GDM1 (cell line): Measurements from ENCODE around the gene ISX.

Source experiments
- DNase-seq: peaks from one replicate; lab custom pipeline; 2025; lab: John Stamatoyannopoulos, UW

Gene ISX

DNA sequence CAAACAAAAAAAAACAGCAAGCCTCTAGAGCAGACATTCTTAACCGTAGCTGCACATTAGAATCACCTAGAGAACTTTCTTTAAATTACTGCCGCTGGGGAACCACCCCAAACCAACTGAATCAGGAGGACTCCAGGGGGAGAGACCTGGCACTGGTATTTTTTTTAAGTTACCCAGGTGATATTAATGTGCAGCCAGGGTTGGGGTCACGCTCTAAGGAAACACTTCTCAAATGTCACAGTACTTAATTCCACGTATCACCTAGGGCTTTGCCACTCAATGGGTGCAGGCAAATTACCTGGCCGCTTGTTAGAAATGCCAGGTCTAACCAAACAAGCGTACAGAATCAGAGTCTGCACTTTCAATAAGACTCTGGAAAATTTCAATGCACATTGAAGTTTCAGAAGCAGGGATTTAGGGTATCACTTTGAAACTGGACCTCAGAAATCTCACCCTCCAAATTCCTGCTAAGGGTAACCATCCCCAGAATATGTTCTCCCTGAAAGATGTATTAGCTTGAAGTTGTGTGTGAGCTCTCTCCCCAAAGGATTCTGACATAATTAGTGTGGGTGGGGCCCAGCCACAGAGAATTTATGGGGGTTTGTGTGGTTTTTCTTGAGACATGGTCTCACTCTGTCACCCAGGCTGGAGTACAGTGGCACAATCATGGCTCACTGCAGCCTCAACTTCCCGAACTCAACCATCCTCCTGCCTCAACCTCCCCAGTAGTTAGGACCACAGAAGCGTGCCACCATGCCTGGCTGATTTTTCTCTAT, 12.7 kb upstream of the ISX start:
- no peak for DNase-seq

DNA sequence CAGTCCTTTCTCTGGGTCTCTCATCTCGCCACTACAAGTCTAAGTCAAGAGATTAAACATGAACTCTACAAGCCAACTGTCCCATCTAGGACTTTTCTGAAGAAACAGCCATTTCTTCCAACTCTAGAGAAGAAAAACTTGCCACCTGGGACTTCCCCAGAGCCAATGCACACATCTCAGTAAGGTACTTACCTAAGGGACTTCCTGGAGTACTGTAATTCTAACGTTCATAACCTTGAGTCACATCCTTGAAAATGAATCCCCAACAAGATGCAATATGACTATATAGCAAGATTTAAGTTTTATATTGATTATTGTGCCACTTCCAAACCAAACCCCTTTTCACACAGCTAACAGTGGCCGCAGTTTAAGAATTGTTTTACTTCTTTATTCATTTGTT, 11.9 kb upstream of the ISX start:
- DNase-seq = no peak

DNA sequence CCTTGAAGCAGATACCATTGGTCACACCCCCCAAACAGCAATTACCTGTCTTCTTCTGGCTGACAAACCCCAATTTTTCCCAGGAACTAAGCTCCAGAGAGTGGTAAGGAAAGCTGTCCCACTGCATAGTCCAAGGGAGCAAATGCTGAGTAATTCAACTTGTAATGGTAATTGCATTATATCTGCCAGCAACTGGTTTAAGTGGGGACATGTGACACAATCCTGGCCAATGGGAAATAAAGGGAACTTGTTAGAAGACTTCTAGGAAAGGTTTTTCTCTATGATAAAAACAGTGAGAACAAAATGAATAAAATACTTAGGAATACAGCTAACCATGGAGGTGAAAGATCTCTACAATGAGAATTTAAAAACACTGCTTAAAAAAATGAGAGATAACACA, 9.5 kb upstream of the ISX start:
- no peak for DNase-seq

DNA sequence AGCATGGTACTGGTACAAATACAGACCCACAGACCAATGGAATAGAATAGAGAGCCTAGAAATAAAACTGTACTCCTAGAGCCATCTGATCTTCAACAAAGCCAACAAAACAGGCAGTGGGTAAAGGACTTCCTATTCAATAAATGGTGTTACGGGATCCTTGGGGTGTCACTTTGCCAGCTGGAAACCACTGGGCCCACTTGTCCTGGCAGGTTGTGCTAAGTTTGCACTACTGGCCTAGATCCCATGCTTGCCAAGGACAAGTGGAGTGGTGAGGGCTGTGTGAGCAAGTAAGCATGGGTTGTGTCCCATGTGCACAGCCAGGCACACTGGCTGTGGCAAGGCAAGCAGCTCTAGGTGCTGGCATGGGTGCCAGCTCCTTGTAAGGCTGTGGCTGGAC, 8.8 kb upstream of the ISX start:
- no peak for DNase-seq

DNA sequence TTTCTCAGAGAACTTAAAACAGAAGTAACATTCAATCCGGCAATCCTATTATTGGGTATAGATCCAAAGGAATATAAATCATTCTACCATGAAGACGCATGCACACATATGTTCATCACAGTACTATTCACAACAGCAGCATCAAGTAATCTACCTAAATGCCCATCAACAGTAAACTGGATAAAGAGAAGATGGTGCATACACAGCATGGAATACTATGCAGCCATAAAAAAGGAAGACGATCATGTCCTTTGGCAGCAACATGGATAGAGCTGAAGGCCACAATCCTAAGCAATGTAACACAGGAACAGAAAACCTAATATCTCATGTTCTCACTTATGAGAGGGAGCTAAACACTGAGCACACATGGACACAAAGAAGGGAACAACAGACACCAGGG, 6.3 kb upstream of the ISX start:
- no peak for DNase-seq

DNA sequence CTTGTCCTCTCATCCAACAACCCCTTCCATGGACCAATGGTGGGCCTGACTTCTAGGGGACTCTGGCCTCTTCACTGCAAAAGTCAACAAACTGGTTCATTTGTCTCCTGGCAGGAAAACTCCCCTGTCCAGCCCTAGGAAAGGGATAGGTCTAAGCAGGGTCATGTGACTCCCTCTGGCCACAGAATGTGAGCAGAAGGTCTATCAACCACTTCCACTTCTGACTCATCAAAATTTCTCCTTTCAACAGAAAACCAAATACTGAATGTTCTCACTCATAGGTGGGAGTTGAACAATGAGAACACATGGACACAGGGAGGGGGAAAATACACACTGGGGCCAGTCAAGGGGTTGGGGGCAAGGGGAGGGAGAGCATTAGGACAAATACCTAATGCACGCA, 1.3 kb upstream of the ISX start:
- DNase-seq = peak; percentile 28

DNA sequence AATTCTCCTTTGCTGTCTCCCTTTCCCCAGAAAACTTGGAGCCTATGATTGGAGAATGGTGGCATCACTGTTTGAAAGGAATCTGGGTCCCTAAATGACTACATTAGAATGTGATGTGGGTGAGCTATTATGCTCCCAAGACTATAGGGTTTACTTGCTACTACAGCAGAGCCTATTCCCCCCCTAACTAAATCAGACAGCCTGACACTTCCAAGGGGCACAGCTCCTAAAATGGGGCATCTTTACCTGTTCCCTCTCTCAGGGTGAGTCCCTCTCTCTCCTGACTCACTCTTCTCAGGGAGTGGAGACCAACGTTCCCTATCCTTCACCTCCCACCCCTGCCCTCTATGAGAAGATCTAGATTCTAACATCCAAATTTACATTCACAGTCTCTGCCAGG, 775 bp upstream of the ISX start:
- DNase-seq = no peak

DNA sequence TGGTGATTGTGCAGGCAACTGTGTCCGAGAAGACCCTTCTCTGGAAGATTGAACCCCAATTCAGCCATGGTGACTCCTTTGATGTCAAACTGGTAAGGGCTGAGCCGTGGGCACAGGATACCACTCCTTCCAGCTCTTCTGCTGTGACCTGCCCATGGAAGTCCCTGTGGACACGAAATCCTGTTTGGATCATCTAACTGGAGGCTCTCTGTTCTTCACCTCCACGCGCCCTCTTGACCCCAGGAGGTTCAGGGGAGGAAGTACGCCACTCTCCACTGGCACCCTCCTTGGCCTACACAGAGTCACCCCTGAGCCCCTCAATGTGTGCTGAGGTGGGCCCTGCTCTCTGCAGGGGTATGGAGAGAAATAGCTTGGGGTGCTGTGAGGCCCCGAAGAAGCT, 810 bp downstream of the ISX start:
- DNase-seq = no peak

DNA sequence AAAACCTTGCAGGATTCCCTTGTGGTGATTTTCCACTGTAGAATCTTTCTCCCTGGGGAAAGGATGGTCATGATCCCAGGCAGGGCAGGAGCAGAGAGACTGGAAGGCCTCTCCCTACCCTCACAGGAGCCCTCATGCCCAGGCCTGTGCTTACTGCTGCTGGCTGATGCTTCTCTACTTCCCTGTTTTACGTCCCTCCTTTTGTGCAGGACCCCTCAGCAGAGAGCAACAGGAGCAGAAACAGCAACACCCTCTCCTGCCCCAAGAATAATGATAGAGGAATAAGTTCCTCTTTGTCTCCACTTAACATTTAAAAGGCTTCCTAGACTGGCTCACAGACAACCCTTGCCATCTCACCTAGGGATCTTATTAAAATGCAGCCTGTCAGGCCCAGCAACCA, 3.6 kb downstream of the ISX start:
- peak; percentile 16 for DNase-seq

DNA sequence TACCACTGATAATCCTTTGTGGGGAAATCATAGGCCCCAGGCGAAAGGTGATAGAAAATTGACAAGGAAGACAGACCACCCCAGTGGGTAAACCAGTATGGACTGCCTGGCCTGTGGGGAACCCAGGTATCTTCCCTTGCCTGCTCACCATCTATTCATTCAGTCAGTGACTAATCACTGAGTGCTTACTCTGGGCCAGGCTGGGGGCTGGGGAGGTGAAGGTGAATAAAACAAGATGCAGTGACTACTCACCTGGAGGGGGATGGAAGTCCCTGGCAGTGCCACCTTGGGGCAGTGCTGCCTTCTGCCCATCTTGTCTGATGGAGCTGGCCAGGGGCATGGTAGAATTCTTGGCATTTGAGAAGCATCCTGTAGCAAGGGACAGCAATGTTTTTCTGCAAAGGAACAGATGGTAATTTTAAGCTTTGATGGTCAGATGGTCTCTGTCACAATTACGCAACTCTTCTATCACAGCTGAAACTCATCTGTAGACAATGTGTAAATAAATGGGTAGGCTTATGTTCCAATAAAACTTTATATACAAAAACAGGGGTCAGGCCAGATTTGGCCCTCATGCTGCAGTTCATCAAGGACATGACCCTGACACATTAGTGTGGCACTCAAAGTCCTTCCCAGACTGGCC, 4.6 kb downstream of the ISX start:
- no peak for DNase-seq

DNA sequence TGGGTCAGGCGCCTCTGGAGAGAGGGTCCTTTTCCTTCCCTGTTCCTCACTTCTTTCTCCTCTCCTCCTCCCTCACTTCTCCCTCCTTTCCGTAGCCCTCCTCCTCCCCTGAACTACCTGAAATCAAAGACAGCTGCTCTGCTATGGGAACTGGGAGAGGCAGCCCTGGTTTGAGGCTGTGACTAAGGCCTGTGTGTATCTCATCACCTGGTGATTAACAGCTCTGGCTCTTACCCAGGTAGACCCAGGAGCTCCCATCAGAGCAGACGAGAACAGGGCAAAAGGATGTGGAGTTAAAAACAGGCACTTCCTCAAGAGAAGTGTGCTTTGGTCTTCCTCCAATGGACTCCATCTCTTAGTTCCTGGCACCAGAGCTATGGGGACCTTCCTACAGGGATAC, 5.8 kb downstream of the ISX start:
- DNase-seq = no peak

DNA sequence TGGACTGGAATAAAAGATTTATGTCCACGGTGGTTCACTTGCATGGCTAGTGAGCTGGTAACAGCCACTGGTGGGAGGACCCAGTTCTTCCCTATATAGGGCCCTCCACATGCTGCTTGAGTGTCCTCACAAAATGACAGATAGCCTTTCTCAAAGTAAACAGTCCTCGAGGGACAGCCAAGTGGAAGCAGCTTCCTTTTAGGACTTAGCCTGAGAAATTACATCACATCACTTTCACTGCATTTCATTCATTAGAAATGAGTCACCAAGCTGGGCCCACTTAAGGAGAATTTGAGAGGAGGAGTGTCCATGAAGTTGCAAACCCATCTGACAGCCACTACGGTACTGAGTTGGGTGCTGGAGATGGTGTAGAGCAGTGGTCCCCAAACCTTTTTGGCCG, 7.0 kb downstream of the ISX start:
- no peak for DNase-seq

DNA sequence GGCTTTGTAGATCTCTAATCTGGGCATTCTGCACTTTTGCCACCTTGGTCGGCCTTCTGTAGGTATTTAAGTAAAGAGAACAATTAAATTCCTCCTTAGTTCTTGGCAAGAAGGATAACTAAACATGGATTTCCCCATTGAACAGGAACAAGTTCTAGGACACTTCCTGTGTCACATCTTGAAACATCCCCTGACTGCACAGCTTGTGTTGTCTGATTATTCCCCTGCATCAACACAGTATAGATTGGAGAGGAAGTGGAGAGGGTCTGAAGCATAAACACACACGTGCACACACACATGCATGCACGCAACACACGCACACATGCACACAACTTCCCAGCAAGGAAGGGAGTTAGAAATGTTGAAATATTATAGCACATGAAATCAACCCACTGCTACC, 8.6 kb downstream of the ISX start:
- DNase-seq = no peak

DNA sequence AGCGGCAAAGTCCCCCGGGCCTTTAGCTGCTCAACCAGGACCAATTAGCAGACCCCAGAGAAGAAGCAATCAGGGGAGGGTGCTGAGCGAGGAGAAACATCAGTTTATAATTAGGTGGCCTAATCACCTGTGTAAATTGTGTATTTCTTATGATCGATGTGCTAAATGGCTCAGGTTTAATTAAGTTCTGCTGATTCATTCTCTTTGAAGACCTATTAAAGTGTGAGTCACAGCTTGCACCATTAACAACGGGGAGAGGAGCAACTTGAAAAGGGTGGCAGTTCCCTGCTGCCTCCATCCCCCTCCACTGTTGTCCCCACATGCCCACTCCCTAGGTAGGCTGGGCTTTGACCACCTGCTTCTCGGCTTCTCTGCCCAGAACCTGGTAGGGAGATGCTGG, 10.7 kb downstream of the ISX start:
- DNase-seq = no peak

DNA sequence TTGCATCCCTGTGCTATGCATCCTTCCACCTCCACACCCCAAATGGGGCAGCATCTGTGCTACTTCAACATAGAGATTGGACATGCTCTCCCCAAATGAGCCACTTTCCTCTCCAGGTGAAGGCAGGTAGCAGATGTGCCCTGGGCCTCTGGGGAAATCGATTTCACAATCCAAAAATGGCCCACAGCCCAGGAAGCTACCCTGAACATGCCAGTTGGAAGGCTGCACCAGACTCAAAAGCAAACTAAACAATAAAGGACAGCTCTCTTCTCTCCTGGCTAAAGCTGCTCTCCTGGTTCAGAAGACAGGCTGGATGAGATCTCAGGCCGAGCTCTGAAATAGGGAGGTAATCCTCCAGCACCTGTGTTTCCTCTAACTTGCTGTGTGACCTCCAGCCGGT, 19.7 kb downstream of the ISX start:
- DNase-seq = no peak

DNA sequence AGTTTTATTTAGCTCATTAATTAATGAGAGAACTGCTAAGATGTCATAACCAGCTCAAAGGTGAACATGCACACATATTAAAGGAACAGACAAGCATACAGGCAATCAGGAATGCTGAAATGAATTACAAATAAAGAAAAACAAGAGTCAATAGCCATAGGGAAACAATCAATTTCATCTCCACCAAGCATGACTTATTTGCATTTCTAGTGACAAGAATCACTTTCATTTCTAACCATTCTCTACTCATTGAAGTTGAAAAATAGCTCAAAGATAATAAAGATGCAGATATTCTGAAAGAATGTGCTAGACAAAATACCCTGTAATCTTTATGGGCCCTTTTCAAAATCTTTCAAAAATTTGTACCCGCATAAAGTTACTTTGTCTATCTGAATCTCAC, 23.2 kb downstream of the ISX start:
- DNase-seq = no peak

DNA sequence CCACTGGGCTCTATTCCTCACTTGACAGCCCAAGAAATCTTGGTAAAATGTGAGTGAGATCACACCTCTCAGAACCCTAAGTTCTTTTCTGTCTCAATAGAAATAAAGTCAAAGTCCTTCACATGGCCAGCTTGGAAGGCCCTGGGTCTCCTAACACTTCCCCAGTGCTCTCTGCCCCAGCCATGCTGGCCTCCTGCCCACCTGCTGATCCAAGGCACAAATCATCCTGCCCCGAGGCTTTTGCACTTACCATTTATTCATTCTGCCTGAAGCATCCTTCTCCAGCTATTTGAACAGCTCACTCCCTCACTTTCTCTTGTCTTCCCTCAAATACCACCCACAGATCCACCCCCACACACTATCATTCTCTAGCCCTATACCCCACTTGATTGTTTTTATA, 26.4 kb downstream of the ISX start:
- DNase-seq = no peak

DNA sequence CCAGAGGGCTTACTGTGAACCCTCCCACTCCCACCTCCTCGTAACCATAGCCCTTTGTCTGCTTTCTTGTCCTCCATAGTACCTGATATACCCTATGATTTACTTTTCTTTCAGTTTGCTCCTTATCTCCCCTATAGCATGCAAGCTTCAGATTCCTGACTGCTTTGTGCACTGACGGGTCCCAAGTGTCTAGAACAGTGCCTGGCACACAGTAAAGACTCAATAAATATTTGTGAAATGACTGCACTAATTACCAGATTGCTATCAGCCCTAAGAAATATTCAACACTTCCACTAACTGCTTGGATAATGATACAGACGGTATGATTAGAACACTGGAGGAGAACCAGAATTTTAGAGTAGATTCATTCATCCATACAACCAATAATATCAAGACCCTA, 33.0 kb downstream of the ISX start:
- DNase-seq = no peak

DNA sequence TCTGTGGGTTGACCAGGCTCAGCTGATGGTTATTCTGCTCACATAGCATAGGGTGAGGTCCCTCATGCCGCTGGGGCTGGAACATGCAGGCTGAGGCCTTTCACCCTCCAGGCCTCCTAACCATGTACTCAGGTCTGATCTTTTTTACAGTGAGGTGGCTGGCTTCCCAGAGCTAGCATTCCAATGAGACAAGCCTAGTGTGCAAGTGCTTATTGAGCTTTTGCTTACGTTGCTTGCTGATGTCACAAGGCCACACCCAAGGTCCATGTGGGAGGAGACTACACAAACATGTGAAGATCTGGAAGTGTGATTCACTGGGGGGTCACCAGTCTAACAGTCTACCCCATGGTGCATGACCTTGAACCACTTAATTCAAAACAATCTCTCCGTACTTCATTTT, 33.9 kb downstream of the ISX start:
- no peak for DNase-seq

DNA sequence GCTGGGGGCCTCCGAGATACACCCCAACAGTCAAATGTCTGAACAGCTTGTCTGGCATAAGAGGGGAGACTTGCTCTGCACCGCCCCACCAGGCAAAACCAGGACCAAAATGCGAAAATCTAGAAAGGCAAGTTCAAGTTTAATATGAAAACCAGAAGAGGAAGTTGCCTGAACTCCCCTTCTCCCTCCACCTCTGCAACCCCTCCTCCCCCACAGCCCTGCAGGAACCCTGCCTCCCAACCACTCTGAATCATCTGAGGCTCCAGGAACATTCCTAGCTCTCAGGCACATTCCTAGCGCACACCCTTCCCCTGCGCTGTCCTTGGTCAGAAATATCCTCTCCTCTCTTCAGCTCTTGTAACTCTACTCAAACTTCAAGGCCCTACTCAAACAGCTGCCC, 36.7 kb downstream of the ISX start:
- no peak for DNase-seq

DNA sequence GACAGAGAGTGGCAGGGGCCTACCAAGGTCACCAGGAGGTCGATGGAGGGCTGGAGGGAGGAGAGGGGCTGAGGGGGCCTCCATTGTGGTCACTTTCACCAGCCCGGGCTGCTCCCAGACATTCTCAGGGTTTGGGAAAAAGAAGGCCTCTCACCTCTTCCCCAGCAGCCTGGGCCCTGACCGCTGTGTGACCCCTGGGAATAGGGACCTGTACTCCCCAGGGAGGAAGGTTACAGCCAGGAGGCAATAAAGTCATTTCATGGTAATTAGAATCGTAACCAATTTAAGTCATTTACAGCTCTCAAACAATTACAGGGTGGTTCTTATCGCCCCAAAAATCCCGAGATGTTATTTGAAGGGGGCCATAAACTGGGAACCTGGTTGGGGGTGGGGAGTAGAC, 37.8 kb downstream of the ISX start:
- DNase-seq = no peak

DNA sequence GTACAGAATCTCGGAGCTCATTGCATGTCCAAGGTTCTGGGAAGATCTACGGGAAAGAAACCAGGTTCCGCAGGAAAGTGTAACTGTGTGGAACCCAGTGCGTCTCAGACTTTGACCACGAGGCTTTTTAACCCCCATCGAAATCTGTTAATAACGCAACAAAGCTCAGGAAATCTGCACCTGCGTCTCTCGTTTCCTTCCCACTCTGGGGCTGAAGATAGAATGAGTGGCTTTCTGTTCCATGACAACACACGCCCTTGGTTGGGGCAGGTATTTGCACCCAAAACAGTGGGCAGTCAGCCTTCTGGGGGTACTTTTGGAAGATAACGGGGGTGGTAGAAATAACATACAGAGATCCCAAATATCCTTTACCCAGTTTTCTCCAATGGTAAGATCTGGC, 38.5 kb downstream of the ISX start:
- DNase-seq = no peak

DNA sequence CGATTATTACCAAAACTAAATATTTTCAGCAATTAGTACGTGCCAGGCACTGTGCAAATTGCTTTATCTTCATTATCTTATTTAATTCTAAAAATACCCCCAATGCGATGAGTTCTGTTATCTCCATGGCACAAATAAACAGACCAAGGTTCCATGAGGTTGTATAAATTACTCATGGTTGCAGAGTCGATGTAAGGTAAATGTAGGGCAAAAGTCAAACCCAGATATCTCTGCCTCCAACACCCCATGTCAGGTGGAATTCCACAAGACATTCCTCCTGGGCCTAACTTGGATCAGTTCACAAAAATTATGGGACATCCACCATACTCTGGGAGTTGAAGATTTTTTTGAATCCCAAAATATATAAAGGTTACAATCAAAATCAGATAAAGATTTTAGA, 43.7 kb downstream of the ISX start:
- DNase-seq = no peak

DNA sequence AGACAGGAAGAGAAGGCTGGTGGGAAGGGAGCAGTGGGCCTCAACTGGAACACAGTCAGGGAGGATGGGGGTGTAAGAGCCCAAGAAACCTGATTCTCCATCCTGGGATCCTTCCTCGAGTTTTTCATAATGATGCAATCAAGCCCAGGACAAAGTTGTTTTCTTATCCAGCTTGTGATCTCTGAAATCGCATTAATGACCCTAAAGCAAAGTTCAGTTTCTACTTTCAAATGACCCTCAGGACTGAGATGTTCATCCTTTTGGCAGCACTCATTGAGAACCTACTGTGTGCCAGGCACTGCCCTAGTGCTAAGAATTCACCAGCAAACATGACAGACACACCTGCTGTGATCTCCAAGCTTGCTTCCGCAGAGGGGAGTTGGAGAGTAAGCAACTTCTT, 45.3 kb downstream of the ISX start:
- no peak for DNase-seq
